Activated naive CD8-positive, alpha-beta T cell treated with anti-CD3 and anti-CD28 coated beads, Interleukin-2, amount 50 U/mL, for 24 hours (primary cell): ENCODE data around the gene PLD1.
A peak's percentile ranks its signal among the peaks of the same experiment; 100 is the strongest.
"Not testable (repeated sequence)": the region's sequence is repeated elsewhere in the genome, so short reads cannot be mapped to it uniquely, and the experiment has no call there.

Source experiments
- ATAC-seq: fragments of 150-1000 bp; cut with Tn5 transposase; one replicate; pipeline ENCODE4 v1.10.0; 2021
- DNase-seq: peaks from one replicate; pipeline ENCODE4 v3.0.0; 2021
- H3K27ac Mint-ChIP-seq: one replicate; pipeline ENCODE4 v1.8.0; 2021; ENCODE audit warnings: mild to moderate bottlenecking, mixed read lengths
- H3K27me3 Mint-ChIP-seq: one replicate; pipeline ENCODE4 v1.8.0; 2021; ENCODE audit warnings: mixed read lengths
- H3K36me3 Mint-ChIP-seq: one replicate; pipeline ENCODE4 v1.8.0; 2021; ENCODE audit warnings: low read depth, mixed read lengths
- H3K4me1 Mint-ChIP-seq: one replicate; pipeline ENCODE4 v1.8.0; 2021; ENCODE audit warnings: mixed read lengths
- H3K4me3 Mint-ChIP-seq: one replicate; pipeline ENCODE4 v1.8.0; 2021; ENCODE audit warnings: mild to moderate bottlenecking, moderate library complexity, mixed read lengths
- H3K9me3 Mint-ChIP-seq: one replicate; pipeline ENCODE4 v1.8.0; 2021; ENCODE audit warnings: mixed read lengths

Gene PLD1

GRCh38 chr3:171564748-171565480, 245.4 kb downstream of the PLD1 start:
- no peaks in the 10 kb centered on the region for H3K27me3 Mint-ChIP-seq
- no peak overlapping the region for H3K4me3 Mint-ChIP-seq
- DNase-seq (no peak), ATAC-seq (no peak)
- no peak overlapping the region for H3K27ac Mint-ChIP-seq
- peaks cover 20% of the 10 kb centered on the region for H3K4me1 Mint-ChIP-seq
- H3K36me3 Mint-ChIP-seq = no peaks in the 10 kb centered on the region
- no peaks in the 10 kb centered on the region for H3K9me3 Mint-ChIP-seq

GRCh38 chr3:171563298-171563697, 247.0 kb downstream of the PLD1 start:
- Mint-ChIP-seq H3K9me3 (no peaks in the 10 kb centered on the region), H3K27ac (peak overlapping the region; percentile 9)
- peak; percentile 31 for ATAC-seq

GRCh38 chr3:171562459-171562858, 247.8 kb downstream of the PLD1 start:
- ATAC-seq, H3K4me3 Mint-ChIP-seq, H3K9me3 Mint-ChIP-seq, H3K27me3 Mint-ChIP-seq, H3K36me3 Mint-ChIP-seq, DNase-seq: not testable (repeated sequence)
- H3K4me1 Mint-ChIP-seq = peaks cover 20% of the 10 kb centered on the region
- peak overlapping the region; percentile 89 for H3K27ac Mint-ChIP-seq

More at GRCh38 chr3:171563298-171563697, 247.0 kb downstream of the PLD1 start:
- DNase-seq = no peak
- H3K4me1 Mint-ChIP-seq = peaks cover 20% of the 10 kb centered on the region
- H3K36me3 Mint-ChIP-seq = no peaks in the 10 kb centered on the region
- H3K4me3 Mint-ChIP-seq = no peak overlapping the region
- no peaks in the 10 kb centered on the region for H3K27me3 Mint-ChIP-seq

DNA sequence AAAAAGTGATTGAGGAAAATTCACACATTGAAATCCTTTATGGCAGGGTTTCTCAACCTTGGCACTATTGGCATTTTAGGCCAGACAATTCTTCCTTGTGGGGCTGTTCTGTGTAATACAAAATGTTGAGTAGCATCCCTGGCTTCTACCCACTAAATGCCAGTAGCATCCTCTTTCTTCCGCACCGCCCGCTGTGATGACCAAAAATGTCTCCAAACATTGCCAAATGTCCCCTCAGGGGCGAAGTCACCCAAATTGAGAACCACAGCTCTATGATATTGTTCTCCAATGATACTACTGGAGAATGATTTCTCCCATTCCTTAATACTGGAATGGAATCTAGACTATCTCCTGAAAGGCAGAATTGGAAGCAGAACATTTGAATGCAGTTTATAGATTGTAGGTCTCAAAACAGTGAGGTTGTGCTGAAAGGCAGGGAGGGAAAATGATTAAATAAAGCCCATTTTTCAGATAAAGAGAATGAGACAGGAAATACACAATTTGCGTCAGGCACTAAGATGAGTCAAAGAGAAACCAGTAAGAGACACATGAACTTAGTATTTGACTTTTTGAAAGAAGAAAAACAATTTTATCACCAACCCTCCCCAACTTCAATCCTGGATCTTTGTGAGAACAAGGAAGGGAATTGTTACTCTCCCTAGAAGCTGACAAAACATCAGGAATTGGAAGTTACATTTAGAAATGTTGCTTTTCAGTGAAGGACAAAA, 248.5 kb downstream of the PLD1 start:
- Mint-ChIP-seq H3K4me1 (peaks cover 20% of the 10 kb centered on the region), H3K9me3 (no peaks in the 10 kb centered on the region), H3K36me3 (no peaks in the 10 kb centered on the region), H3K27ac (peak overlapping the region; percentile 89), H3K27me3 (no peaks in the 10 kb centered on the region), H3K4me3 (peak overlapping the region; percentile 9)
- ATAC-seq = peak; percentile 56
- peak; percentile 18 for DNase-seq

- H3K9me3 Mint-ChIP-seq = no peaks in the 10 kb centered on the region
- no peak overlapping the region for H3K27ac Mint-ChIP-seq
- H3K4me1 Mint-ChIP-seq = peaks cover 18% of the 10 kb centered on the region
Observed at GRCh38 chr3:171559586-171559985, 250.7 kb downstream of the PLD1 start.

GRCh38 chr3:171558188-171558696, 252.0 kb downstream of the PLD1 start:
- ATAC-seq = no peak
- no peak for DNase-seq
- no peaks in the 10 kb centered on the region for H3K9me3 Mint-ChIP-seq
- peaks cover 18% of the 10 kb centered on the region for H3K4me1 Mint-ChIP-seq
- H3K27me3 Mint-ChIP-seq = no peaks in the 10 kb centered on the region
- no peak overlapping the region for H3K27ac Mint-ChIP-seq
- no peaks in the 10 kb centered on the region for H3K36me3 Mint-ChIP-seq
- no peak overlapping the region for H3K4me3 Mint-ChIP-seq

More at GRCh38 chr3:171559586-171559985, 250.7 kb downstream of the PLD1 start:
- ATAC-seq = no peak
- H3K27me3 Mint-ChIP-seq = no peaks in the 10 kb centered on the region
- DNase-seq = no peak
- no peak overlapping the region for H3K4me3 Mint-ChIP-seq
- H3K36me3 Mint-ChIP-seq = no peaks in the 10 kb centered on the region

- Mint-ChIP-seq H3K4me1 (peaks cover 15% of the 10 kb centered on the region), H3K27ac (no peak overlapping the region), H3K27me3 (no peaks in the 10 kb centered on the region), H3K36me3 (no peaks in the 10 kb centered on the region), H3K4me3 (no peak overlapping the region), H3K9me3 (no peaks in the 10 kb centered on the region)
- DNase-seq = no peak
- ATAC-seq = no peak
Observed at GRCh38 chr3:171557173-171557572, 253.1 kb downstream of the PLD1 start.

- no peak for ATAC-seq
- no peaks in the 10 kb centered on the region for H3K9me3 Mint-ChIP-seq
- no peak for DNase-seq
- H3K27me3 Mint-ChIP-seq = no peaks in the 10 kb centered on the region
- no peaks in the 10 kb centered on the region for H3K36me3 Mint-ChIP-seq
- peaks cover 10% of the 10 kb centered on the region for H3K4me1 Mint-ChIP-seq
- no peak overlapping the region for H3K27ac Mint-ChIP-seq
- H3K4me3 Mint-ChIP-seq = no peak overlapping the region
Observed at GRCh38 chr3:171556574-171557145, 253.6 kb downstream of the PLD1 start.

DNA sequence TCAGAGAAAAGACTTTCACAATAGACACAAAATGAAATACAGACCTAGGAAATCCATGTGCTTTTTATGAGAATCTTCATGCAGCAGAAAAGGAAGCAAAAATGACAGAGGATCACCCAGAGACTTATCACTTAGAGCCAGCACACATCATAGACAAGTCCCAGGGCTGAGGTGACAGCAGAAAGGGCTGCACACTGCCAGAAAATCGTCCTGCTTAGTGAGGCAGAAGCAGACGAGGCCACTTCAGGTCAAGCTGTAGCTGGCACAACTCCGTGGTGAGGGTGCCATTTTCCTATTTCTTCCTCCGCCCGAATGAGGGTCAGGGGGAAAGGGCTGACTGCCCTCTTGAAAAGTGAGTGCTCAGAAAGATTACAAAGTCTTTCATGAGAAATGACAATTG, 254.1 kb downstream of the PLD1 start:
- no peaks in the 10 kb centered on the region for H3K27me3 Mint-ChIP-seq
- H3K4me1 Mint-ChIP-seq = peaks cover 4% of the 10 kb centered on the region
- no peak for ATAC-seq
- no peaks in the 10 kb centered on the region for H3K36me3 Mint-ChIP-seq
- no peak overlapping the region for H3K27ac Mint-ChIP-seq
- H3K9me3 Mint-ChIP-seq = no peaks in the 10 kb centered on the region
- no peak for DNase-seq
- H3K4me3 Mint-ChIP-seq = no peak overlapping the region

- no peak overlapping the region for H3K4me3 Mint-ChIP-seq
- H3K9me3 Mint-ChIP-seq = no peaks in the 10 kb centered on the region
- ATAC-seq (no peak), DNase-seq (no peak)
- no peak overlapping the region for H3K27ac Mint-ChIP-seq
- H3K36me3 Mint-ChIP-seq = no peaks in the 10 kb centered on the region
- peaks cover 1% of the 10 kb centered on the region for H3K4me1 Mint-ChIP-seq
- H3K27me3 Mint-ChIP-seq = no peaks in the 10 kb centered on the region
Observed at GRCh38 chr3:171553086-171553485, 257.2 kb downstream of the PLD1 start.

DNA sequence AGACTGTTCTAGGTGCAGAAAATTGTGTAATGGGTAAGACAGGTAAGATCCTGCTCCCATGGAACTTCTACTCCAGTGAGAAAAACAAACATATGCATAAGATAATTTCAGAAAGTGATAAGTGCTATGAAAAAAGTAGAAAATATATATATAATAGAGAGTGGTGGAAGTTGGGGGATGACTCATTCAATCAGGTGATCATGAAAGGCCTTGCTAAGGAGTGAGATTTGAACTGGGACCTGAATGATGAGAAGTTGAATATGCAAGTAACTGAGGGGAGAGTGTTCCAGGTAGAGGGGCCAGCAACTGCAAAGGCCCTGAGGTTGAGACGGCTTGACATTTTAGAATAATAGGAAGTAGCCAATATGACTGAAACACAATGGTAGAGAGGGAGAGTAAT, 257.8 kb downstream of the PLD1 start:
- peaks cover 1% of the 10 kb centered on the region for H3K4me1 Mint-ChIP-seq
- DNase-seq (no peak), ATAC-seq (no peak)
- H3K27ac Mint-ChIP-seq = no peak overlapping the region
- no peaks in the 10 kb centered on the region for H3K9me3 Mint-ChIP-seq
- H3K36me3 Mint-ChIP-seq = no peaks in the 10 kb centered on the region
- H3K4me3 Mint-ChIP-seq = no peak overlapping the region
- no peaks in the 10 kb centered on the region for H3K27me3 Mint-ChIP-seq

- Mint-ChIP-seq H3K4me1 (peaks cover 1% of the 10 kb centered on the region), H3K36me3 (no peaks in the 10 kb centered on the region), H3K9me3 (no peaks in the 10 kb centered on the region), H3K4me3 (no peak overlapping the region), H3K27ac (no peak overlapping the region), H3K27me3 (no peaks in the 10 kb centered on the region)
- no peak for DNase-seq
- no peak for ATAC-seq
Observed at GRCh38 chr3:171551296-171551695, 259.0 kb downstream of the PLD1 start.
